ENCODE results near the gene PRLH. TPM values are rescaled to one million over a fixed set of nuclear protein-coding genes. Genes with fewer than 3 reads are reported as not detected.

PRLH gene
- total RNA-seq, 6 experiments from 2014 or later: not detected

DNA sequence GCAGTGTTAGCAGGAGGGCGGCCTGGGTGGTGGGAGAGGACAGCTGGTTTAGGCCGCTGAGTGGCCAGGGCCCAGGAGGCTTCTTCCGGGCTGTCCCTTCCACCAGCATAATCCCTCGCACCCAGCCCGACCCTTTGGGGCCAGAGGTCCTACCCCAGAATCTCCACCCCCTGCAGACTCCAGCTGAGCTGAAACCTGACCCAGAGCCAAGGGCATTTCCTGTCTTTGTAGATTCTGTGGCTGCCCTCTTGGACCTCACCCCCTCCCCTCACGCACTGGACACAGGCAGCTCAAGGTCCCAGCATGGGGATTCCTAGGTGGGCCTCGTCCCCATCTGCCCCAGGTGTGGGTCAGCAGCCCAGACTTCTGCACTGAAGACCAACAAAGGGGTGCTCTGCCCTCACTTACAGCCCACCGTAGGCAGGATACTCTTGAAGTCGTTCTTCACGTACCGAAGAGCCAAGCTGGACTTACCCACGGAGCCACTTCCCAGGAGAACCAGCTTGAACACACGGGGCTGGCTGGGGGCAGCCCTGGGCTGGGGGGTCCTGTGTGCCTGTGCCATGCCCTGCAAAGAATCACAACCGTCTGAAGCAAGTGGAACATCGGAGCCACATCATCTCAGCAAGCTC, 19.3 kb downstream of the PRLH start:
- no peak overlapping the region for H3K27ac Mint-ChIP-seq
- TF ChIP-seq, protein P1, sequence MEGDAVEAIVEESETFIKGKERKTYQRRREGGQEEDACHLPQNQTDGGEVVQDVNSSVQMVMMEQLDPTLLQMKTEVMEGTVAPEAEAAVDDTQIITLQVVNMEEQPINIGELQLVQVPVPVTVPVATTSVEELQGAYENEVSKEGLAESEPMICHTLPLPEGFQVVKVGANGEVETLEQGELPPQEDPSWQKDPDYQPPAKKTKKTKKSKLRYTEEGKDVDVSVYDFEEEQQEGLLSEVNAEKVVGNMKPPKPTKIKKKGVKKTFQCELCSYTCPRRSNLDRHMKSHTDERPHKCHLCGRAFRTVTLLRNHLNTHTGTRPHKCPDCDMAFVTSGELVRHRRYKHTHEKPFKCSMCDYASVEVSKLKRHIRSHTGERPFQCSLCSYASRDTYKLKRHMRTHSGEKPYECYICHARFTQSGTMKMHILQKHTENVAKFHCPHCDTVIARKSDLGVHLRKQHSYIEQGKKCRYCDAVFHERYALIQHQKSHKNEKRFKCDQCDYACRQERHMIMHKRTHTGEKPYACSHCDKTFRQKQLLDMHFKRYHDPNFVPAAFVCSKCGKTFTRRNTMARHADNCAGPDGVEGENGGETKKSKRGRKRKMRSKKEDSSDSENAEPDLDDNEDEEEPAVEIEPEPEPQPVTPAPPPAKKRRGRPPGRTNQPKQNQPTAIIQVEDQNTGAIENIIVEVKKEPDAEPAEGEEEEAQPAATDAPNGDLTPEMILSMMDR (IDR thresholded peaks at IDR 0.05): no peak
- no peak overlapping the region for H3K4me3 Mint-ChIP-seq
- H3K36me3 Mint-ChIP-seq (ENCODE audit: low read depth): no peaks in the 10 kb centered on the region
- peaks cover 20% of the 10 kb centered on the region for H3K4me1 Mint-ChIP-seq (ENCODE audit: low read depth)
- no peak for DNase-seq
- no peaks in the 10 kb centered on the region for H3K9me3 Mint-ChIP-seq
- peaks cover 1% of the 10 kb centered on the region for H3K27me3 Mint-ChIP-seq (ENCODE audit: insufficient read depth)

DNA sequence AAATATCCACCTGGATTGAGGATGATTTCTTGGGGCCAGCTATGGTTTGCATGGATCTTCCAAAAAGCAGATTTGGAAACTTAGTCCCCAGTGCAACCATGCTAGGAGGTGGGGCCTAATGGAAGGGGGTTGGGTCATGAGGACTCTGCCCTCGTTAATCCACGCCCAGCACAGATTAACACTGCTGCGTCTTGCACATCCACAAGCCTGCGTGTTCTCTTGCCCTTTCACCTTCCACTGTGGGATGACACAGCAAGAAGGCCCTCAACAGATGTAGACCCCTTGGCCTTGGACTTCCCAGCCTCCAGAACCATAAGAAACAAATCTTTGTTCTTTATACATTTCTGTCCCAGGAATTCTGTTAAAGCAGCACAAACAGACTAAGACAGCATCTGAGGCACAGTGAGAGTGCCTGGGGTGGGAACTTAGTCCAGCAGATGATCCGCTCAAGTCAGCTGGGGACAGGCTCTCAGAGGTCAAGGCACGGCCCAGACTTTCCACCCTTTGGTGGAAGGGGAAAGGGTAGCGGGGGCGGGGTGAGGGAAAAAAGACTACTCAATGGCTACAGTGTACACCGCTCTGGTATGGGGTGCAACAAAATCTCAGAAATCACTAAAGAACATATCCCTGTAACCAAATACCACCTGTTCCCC, 21.8 kb downstream of the PRLH start:
- Mint-ChIP-seq H3K36me3 (ENCODE audit: low read depth) (no peaks in the 10 kb centered on the region), H3K4me3 (no peak overlapping the region), H3K9me3 (no peaks in the 10 kb centered on the region), H3K27ac (no peak overlapping the region), H3K27me3 (ENCODE audit: insufficient read depth) (no peaks in the 10 kb centered on the region; the same call in none of the 2 replicates), H3K4me1 (ENCODE audit: low read depth) (peaks cover 8% of the 10 kb centered on the region)
- no peak for DNase-seq
- TF ChIP-seq, protein P1 (IDR thresholded peaks at IDR 0.05): no peak

DNA sequence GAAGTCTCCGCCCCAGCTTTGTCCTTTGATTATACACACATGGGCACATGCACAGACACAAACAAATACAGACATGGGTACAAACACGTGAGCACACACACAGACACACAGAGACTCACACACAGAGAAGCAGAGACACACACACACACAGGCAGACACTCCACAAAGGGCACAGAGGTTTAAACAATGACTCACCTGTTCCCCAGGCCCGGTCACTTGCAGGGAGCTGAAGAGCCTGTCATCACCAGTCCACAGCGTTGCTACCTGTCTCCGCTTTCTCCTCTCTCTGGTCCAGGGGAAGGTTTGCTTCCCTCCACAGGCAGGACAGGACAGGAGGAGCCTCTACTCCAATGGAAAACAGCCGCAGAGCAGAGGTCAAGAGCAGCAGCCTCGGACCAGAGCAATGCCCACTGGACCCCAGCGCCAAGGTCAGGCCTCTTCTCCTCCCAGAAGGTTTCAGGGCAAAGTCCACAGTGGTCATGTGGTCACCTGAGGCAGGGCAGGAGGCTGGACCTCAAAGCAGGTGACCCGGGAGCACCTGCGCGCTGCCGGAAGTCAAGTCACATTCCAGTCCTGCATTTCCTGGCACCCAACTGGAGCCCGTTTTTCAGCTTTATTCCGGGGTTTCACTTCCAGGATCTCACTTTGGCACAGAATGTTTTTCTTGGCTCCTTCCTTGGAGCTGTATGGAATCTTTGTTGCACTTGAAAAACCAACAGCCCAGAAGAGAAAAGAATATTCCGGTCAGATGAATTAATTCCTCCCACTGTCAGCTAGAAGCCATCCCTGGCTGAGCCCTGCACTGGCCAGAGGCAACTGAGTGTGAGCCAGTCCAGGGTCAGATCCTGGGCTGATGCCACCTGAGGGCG, 24.1 kb downstream of the PRLH start, which contains the start of gene RAB17:
Gene RAB17, minus strand, starts transcription at position 463 of the 869 bp plus-strand sequence. CDS start 4,580 bp downstream, outside the sequence.
- Mint-ChIP-seq H3K4me1 (ENCODE audit: low read depth) (peaks cover 16% of the 10 kb centered on the region), H3K27me3 (ENCODE audit: insufficient read depth) (no peaks in the 10 kb centered on the region; the same call in none of the 2 replicates), H3K9me3 (no peaks in the 10 kb centered on the region), H3K4me3 (no peak within 1 kb of the TSS), H3K27ac (no peak within 1 kb of the TSS; the same call in 1 of the 2 replicates), H3K36me3 (ENCODE audit: low read depth) (no peaks in the 10 kb centered on the region)
- TF ChIP-seq, protein P1 (IDR thresholded peaks at IDR 0.05): no peak
- peak; percentile 29 for DNase-seq

DNA sequence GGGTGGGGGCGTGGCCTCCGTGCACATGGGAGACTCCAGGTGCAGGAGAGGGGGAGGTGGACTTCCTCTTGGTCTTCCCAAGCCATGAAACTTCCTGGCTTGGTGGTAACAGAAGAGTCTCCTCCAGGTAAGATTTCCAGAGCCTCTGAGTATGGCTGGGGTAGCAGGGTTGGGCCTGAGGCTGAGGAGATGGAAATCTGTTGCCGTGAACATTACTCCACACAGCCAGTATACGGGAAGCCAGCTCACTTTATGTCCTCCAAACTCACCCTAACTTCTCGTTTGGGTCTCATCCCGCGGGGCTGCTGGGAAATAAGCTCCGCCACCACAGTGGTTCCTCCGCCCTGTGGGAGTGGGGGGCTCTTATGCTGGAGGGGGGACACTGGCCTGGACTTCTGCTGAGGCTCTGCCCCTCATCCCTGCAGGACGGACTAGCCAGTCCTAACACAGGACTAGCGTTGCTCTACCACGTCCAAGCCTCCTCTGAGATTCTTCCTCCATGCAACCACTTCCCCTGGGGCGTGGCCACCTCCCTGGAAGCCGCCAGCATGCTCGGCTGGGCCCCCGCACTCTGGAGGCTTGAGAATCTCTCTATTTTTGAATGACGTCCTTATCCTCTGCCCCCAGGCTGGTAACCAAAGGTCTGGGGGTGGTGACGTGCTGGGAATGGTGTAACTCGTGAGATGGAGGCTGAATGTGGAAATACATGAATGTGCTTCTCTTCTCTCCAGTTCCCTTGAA, 24.9 kb downstream of the PRLH start:
- H3K4me3 Mint-ChIP-seq: no peak overlapping the region
- no peaks in the 10 kb centered on the region for H3K36me3 Mint-ChIP-seq (ENCODE audit: low read depth)
- peaks cover 16% of the 10 kb centered on the region for H3K4me1 Mint-ChIP-seq (ENCODE audit: low read depth)
- TF ChIP-seq, protein P1 (IDR thresholded peaks at IDR 0.05): no peak
- H3K27ac Mint-ChIP-seq: no peak overlapping the region
- no peaks in the 10 kb centered on the region for H3K9me3 Mint-ChIP-seq
- no peak for DNase-seq
- H3K27me3 Mint-ChIP-seq (ENCODE audit: insufficient read depth): no peaks in the 10 kb centered on the region; the same call in none of the 2 replicates

DNA sequence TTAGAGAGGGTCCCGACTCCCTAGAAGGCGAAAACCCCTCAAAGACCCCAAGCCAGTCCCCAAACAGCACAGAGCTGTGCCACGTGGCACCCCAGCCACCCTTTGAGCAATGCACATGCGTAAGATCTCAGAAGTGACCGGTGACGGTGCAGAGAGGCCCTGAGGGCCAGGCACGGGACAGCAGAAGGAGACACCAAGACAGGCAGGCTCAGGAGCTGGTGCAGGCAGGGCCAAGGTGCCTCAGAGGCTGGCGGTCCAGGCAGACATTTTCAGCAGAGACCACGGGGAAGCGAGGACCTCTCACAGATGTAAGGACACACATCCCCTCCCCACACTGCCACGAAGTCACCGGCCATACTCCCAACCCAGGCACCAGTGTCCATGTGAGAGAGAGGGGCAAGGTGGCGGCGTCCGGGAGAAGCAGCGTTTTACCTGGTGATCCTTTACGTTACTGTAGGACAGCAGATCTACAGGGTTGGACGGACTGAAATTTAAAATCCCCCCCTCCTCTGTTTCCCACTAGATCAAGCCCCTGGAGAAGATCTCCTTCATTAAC, 26.1 kb downstream of the PRLH start:
- Mint-ChIP-seq H3K27me3 (ENCODE audit: insufficient read depth) (no peaks in the 10 kb centered on the region; the same call in none of the 2 replicates), H3K9me3 (no peaks in the 10 kb centered on the region), H3K27ac (no peak overlapping the region), H3K4me1 (ENCODE audit: low read depth) (peaks cover 16% of the 10 kb centered on the region), H3K4me3 (no peak overlapping the region), H3K36me3 (ENCODE audit: low read depth) (no peaks in the 10 kb centered on the region)
- TF ChIP-seq, protein P1 (IDR thresholded peaks at IDR 0.05): no peak
- no peak for DNase-seq
